Stimulated activated CD8-positive, alpha-beta memory T cell treated with anti-CD3 and anti-CD28 coated beads, Interleukin-12 subunit alpha, Interleukin-12 subunit beta, amount 100 ng/mL, for 4 hours (primary cell): ENCODE measurements around the gene C9orf50.
"Not testable (repeated sequence)": the region's sequence is repeated elsewhere in the genome, so short reads cannot be mapped to it uniquely, and the experiment has no call there.

Experiments used
- DNase-seq: peaks from one replicate; pipeline ENCODE4 v3.0.0-alpha.2; 2020; ENCODE audit warnings: low read depth

The C9orf50 gene

GRCh38 chr9:129610473-129611306, 10.2 kb downstream of the C9orf50 start:
- peak; percentile 65 for DNase-seq

- DNase-seq, result no peak
These were observed 10.8 kb downstream of the C9orf50 start for GRCh38 chr9:129610213-129610472.

- DNase-seq, result peak; percentile 52
These were observed 11.3 kb downstream of the C9orf50 start for GRCh38 chr9:129609486-129610212.

- no peak for DNase-seq
These were observed 12.1 kb downstream of the C9orf50 start for GRCh38 chr9:129608561-129609481.

- DNase-seq, result no peak
These were observed 13.9 kb downstream of the C9orf50 start for GRCh38 chr9:129607027-129607387.

GRCh38 chr9:129606161-129607026, 14.5 kb downstream of the C9orf50 start:
- DNase-seq, result no peak

GRCh38 chr9:129604766-129605163, 16.1 kb downstream of the C9orf50 start:
- DNase-seq, result no peak

- no peak for DNase-seq
These were observed 16.7 kb downstream of the C9orf50 start for GRCh38 chr9:129604056-129604765.

- no peak for DNase-seq
These were observed 18.1 kb downstream of the C9orf50 start for GRCh38 chr9:129602598-129603415.

GRCh38 chr9:129601082-129601674, 19.7 kb downstream of the C9orf50 start:
- DNase-seq, result no peak

- no peak for DNase-seq
These were observed 22.8 kb downstream of the C9orf50 start for GRCh38 chr9:129598089-129598596.

GRCh38 chr9:129597355-129598088, 23.4 kb downstream of the C9orf50 start:
- DNase-seq, result no peak

- no peak for DNase-seq
These were observed 24.2 kb downstream of the C9orf50 start for GRCh38 chr9:129596541-129597331.

- no peak for DNase-seq
These were observed 24.9 kb downstream of the C9orf50 start for GRCh38 chr9:129595903-129596540.

- no peak for DNase-seq
These were observed 25.6 kb downstream of the C9orf50 start for GRCh38 chr9:129595311-129595741.

- no peak for DNase-seq
These were observed 26.3 kb downstream of the C9orf50 start for GRCh38 chr9:129594632-129595031.

GRCh38 chr9:129592790-129593189, 28.1 kb downstream of the C9orf50 start:
- DNase-seq, result not testable (repeated sequence)
